ENCODE measurements around the gene TTC39B. TPM values are rescaled to one million over a fixed set of nuclear protein-coding genes. Genes with fewer than 3 reads are reported as not detected.

Gene TTC39B
- total RNA-seq, 6 experiments from 2014 or later, result 4.6 to 6.1 (median 5.8) TPM

DNA sequence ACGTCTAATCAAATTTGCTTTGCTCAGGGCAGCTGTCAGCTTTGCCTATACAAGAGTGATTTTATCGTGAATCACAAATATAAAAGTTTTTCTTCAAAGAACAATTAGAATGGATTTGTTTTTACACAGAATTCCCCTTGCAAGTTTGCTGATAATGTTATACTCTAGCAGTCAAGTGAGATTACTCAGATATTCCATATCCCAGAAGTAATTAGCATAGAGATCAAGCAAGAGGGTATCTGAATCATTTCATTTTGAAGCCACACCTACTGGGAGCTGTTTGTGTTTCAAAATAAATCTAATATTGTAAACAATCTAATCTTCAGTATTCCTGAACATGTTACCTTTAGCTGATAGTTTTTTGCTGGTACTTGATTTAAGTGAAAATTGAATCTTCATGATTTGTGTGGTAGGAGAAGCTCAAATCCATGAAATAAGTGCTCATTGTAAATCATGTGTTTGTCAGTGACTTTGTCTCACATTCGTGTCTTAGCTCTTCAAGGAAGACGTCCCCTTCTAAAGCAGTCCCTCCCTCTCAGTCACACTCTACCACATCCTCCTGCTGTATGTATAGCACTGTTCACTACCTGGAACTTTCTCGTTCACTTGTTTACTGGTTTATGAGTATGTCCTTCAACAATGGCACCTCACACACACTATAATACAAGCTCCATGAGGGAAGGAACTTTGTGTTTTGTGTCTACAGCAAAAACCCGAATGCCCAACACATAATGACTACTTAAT, 3.3 kb upstream of the TTC39B start:
- no peak overlapping the region for H3K27ac Mint-ChIP-seq
- no peak for DNase-seq
- peaks cover 5% of the 10 kb centered on the region; the same call in 1 of the 2 replicates for H3K36me3 Mint-ChIP-seq (ENCODE audit: low read depth)
- peaks cover 4% of the 10 kb centered on the region; the same call in 1 of the 2 replicates for H3K9me3 Mint-ChIP-seq
- peaks cover 31% of the 10 kb centered on the region for H3K4me1 Mint-ChIP-seq (ENCODE audit: low read depth)
- H3K4me3 Mint-ChIP-seq, result no peak overlapping the region
- no peaks in the 10 kb centered on the region; the same call in 1 of the 2 replicates for H3K27me3 Mint-ChIP-seq (ENCODE audit: insufficient read depth)
- no peak for TF ChIP-seq CTCF (IDR thresholded peaks at IDR 0.05)

- H3K4me3 Mint-ChIP-seq, result 0 out of 2 replicates have a peak overlapping the region, but pooled peaks have one; percentile 16
Observed at GRCh38 chr9:15308511-15308910, 1.5 kb upstream of the TTC39B start.

GRCh38 chr9:15307523-15307841, 466 bp upstream of the TTC39B start:
- DNase-seq, result no peak
- TF ChIP-seq CTCF (IDR thresholded peaks at IDR 0.05), result no peak
- no peaks in the 10 kb centered on the region; the same call in 1 of the 2 replicates for H3K27me3 Mint-ChIP-seq (ENCODE audit: insufficient read depth)
- peak overlapping the region; percentile 99 for H3K4me3 Mint-ChIP-seq
- no peaks in the 10 kb centered on the region for H3K9me3 Mint-ChIP-seq
- peaks cover 31% of the 10 kb centered on the region for H3K4me1 Mint-ChIP-seq (ENCODE audit: low read depth)
- H3K36me3 Mint-ChIP-seq (ENCODE audit: low read depth), result no peaks in the 10 kb centered on the region
- peak overlapping the region; percentile 38 for H3K27ac Mint-ChIP-seq

More at GRCh38 chr9:15308511-15308910, 1.5 kb upstream of the TTC39B start:
- Mint-ChIP-seq H3K4me1 (ENCODE audit: low read depth) (peaks cover 31% of the 10 kb centered on the region), H3K9me3 (peaks cover 4% of the 10 kb centered on the region; the same call in 1 of the 2 replicates), H3K27me3 (ENCODE audit: insufficient read depth) (no peaks in the 10 kb centered on the region; the same call in 1 of the 2 replicates), H3K27ac (peak overlapping the region; percentile 53), H3K36me3 (ENCODE audit: low read depth) (0 out of 2 replicates have a peak, but pooled peaks cover under 1% of the 10 kb centered on the region)
- peak; percentile 88 for DNase-seq
- TF ChIP-seq CTCF (IDR thresholded peaks at IDR 0.05), result no peak

DNA sequence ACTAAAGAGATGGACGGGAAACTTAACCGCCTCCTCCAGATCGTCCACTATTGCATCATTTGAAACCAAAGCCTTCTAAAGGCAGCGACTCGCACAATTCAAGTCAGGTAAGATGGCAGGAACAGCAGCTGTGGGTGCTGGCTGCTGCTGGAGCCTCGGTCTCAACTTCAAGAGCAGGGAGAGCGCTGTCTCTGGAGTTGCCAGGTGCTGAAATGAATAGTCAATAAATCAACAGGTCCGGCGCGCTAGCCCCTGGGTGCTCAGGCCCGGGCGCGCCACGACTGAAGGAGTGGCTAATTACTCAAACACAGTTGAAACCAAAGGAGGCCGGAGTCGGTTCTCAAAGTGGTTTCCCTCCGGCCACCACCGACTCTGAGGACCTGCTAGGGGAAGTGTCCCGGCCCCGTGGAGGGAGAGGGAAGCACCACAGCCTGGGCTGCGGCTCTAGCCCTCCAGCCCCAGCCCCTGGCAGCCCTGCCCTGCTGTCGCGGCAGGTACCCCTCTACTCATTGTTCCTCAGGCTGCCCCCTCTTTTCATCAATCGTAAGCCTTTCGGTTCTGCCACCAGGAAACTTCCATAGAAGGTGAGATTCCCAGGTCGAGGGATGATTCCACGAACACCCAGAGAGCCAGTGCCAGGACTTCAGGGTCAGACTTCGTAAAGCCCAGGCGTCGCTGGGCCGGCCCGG, 804 bp downstream of the TTC39B start:
- Mint-ChIP-seq H3K27me3 (ENCODE audit: insufficient read depth) (no peaks in the 10 kb centered on the region), H3K4me3 (peak overlapping the region; percentile 99), H3K9me3 (no peaks in the 10 kb centered on the region), H3K27ac (peak overlapping the region; percentile 56), H3K36me3 (ENCODE audit: low read depth) (no peaks in the 10 kb centered on the region), H3K4me1 (ENCODE audit: low read depth) (peaks cover 32% of the 10 kb centered on the region)
- no peak for TF ChIP-seq CTCF (IDR thresholded peaks at IDR 0.05)
- DNase-seq, result peak; percentile 40

DNA sequence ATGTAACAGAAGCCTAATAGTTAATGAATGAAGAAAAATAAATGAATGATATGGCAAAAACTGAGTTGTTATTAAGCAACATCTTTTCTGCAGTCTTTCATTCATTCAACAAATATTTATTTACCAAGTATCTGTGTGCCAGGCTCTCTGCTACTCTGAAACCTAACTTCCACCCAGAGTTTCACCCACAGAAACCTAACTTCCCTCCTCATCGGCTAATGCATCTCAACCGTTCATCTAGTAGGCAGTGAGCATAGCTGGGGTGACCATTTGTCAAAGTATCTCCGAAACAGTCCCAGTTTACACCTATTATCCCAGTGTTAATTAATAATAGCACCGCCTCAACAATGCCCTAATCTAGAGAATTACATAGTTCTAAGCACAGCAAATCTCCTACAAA, 1.5 kb downstream of the TTC39B start:
- H3K27me3 Mint-ChIP-seq (ENCODE audit: insufficient read depth), result no peaks in the 10 kb centered on the region
- peak overlapping the region; percentile 99 for H3K4me3 Mint-ChIP-seq
- no peak for DNase-seq
- H3K4me1 Mint-ChIP-seq (ENCODE audit: low read depth), result peaks cover 37% of the 10 kb centered on the region
- no peak overlapping the region for H3K27ac Mint-ChIP-seq
- no peak for TF ChIP-seq CTCF (IDR thresholded peaks at IDR 0.05)
- no peaks in the 10 kb centered on the region for H3K9me3 Mint-ChIP-seq
- H3K36me3 Mint-ChIP-seq (ENCODE audit: low read depth), result no peaks in the 10 kb centered on the region

All from HFFc6 (cell line).